HG03521 (cell line): ENCODE data around the gene VPS50.

Source experiments
- ATAC-seq: cut with Tn5 transposase; IDR thresholded peaks from one replicate; pipeline ENCODE4 v1.9.1; 2021; ENCODE audit warnings: mild to moderate bottlenecking, moderate library complexity; ENCODE audit not compliant: unreplicated experiment

The VPS50 gene

DNA sequence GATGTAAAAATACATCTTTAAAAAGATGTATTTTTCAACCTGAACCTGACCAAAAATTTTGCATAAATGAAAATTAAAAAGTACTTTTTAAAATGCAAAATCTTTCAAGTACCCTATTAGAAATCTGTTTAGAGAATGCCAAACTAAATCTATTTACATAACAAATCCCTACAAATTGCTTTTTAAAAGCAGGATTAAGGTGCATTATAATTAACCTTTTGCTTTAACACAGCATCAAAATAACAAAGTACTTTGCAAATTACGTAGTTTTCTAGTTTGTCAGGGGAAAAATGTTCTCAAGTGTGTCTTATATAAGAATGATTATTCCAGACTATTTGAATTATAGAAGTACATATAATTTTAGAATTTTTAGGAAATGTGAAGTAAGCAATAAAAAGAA is 160.8 kb downstream of the VPS50 start:
- no peak for ATAC-seq

DNA sequence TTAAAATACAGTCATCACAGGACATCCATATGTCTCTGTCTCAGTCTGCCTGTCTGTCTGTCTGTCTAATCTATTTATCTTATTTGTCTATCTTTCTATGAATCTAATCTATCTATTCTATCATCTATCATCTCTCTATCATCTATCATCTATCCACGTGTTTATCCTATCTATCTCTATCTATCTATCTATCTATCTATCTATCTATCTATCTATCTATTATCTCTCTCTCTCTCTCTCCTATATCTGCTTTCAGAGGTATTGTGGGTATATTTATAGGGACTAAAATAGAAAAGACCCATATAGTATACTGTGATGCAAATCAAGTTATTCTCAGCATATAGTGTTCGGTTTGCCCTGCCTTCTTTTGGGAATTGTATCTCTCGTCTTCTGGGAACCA is 167.5 kb downstream of the VPS50 start:
- ATAC-seq = no peak

DNA sequence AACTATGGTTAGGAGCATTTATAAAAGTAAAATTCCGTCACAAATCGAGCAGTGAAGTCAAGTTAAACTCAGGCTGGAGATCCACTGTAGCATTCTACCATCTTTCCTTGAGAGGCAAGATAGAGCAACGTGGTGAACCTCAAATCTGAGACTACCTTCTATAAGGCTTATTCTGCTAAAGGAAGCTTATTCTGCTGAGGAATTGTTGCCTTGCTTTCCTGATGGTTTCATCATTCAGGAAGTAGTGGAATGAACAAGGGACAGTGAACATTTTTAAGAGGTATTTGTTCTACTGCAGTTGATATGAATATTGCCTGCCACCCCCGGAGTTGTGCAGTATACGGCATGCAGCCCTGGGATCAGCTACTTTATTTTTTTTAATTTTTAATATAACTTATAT is 170.8 kb downstream of the VPS50 start:
- no peak for ATAC-seq

DNA sequence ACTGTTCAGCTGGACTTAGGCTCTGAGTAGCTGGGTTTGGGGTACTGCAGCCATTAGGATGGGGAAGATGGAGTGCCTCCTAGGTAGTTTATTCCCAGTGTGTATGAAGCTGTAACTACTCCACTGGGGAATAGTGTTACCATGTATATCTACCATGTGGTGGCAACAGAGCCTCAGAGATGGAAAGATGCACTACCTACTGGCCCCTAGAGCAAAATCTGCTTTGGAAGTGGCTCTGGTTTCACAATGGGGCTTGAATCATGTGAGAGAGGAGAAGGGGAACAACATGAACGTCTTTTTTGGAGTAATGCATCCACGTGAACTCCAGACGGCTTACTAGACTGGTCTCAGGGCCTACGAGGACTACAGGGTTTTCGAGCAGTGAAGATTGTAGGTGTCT is 175.1 kb downstream of the VPS50 start:
- ATAC-seq = no peak

DNA sequence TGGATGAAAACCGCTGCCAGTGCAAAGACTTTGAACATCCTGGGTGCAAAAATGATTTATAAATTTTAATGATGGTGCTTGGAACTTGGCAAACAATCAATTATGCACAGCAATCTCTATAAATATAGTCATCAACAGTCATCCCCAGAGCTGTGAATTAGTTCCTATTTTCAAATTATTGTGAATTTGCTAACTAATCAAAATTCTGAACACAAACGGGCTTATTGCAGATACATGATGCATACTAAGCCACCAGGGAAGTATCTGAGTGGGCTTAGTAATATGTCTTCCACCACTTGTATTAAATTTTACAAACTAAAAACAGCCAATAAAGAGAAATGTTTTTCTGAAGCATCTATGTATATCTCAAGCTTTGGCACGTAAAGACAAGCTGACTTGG is 177.2 kb downstream of the VPS50 start:
- no peak for ATAC-seq
